Chondrocyte (in vitro differentiated cells): ENCODE measurements around the gene SDK2. TPM values are rescaled to one million over a fixed set of nuclear protein-coding genes. Genes with fewer than 3 reads are reported as not detected.

Experiments
- DNase-seq: peaks from one replicate; pipeline ENCODE4 v3.0.0; 2021; ENCODE audit warnings: mixed read lengths, low spot score
- H3K27ac Mint-ChIP-seq: one replicate; pipeline ENCODE4 v1.8.0; 2021; ENCODE audit warnings: mild to moderate bottlenecking, moderate library complexity, mixed read lengths; ENCODE audit not compliant: unreplicated experiment
- H3K27me3 Mint-ChIP-seq: 2 replicates; pipeline ENCODE4 v1.8.0; 2021; ENCODE audit warnings: low read depth, mixed read lengths
- H3K36me3 Mint-ChIP-seq: 2 replicates; pipeline ENCODE4 v1.8.0; 2021; ENCODE audit warnings: low read depth, mixed read lengths
- H3K4me1 Mint-ChIP-seq: 2 replicates; pipeline ENCODE4 v1.8.0; 2021; ENCODE audit warnings: low read depth, mild to moderate bottlenecking, mixed read lengths
- H3K4me3 Mint-ChIP-seq: one replicate; pipeline ENCODE4 v1.8.0; 2021; ENCODE audit warnings: mild to moderate bottlenecking, moderate library complexity, mixed read lengths; ENCODE audit not compliant: unreplicated experiment
- H3K9me3 Mint-ChIP-seq: 2 replicates; pipeline ENCODE4 v1.8.0; 2021; ENCODE audit warnings: low read depth, mixed read lengths
- CTCF ChIP-seq: fragments of 200-600 bp; sonication (generic); IDR thresholded peaks from 2 replicates; pipeline ENCODE4 v1.5.0; 2021; ENCODE audit warnings: antibody characterized with exemption, mild to moderate bottlenecking, moderate library complexity
- total RNA-seq: library from RNA; stranded (reverse); gene quantifications from 3 replicates; pipeline ENCODE4 v1.2.1, GENCODE V29; 2021

Gene SDK2
- total RNA-seq, 1 donor from 2014 or later: 15.8 TPM

- H3K4me1 Mint-ChIP-seq: peaks cover 34% of the 10 kb centered on the region
- no peak overlapping the region for H3K4me3 Mint-ChIP-seq
- H3K36me3 Mint-ChIP-seq: peaks cover 2% of the 10 kb centered on the region
- H3K27ac Mint-ChIP-seq: no peak overlapping the region
- no peak for DNase-seq
- H3K9me3 Mint-ChIP-seq: no peaks in the 10 kb centered on the region
- no peak for TF ChIP-seq CTCF
- H3K27me3 Mint-ChIP-seq: no peaks in the 10 kb centered on the region
These were observed 358.1 kb downstream of the SDK2 start for GRCh38 chr17:73285916-73286862.

- no peak for DNase-seq
- Mint-ChIP-seq H3K27me3 (no peaks in the 10 kb centered on the region), H3K4me3 (no peak overlapping the region), H3K27ac (no peak overlapping the region), H3K36me3 (peaks cover 2% of the 10 kb centered on the region), H3K9me3 (no peaks in the 10 kb centered on the region), H3K4me1 (peaks cover 29% of the 10 kb centered on the region)
- no peak for TF ChIP-seq CTCF
These were observed 358.7 kb downstream of the SDK2 start for GRCh38 chr17:73285603-73285908.

- Mint-ChIP-seq H3K27me3 (no peaks in the 10 kb centered on the region), H3K36me3 (peaks cover 2% of the 10 kb centered on the region), H3K27ac (no peak overlapping the region), H3K4me1 (peaks cover 24% of the 10 kb centered on the region), H3K4me3 (no peak overlapping the region), H3K9me3 (no peaks in the 10 kb centered on the region)
- DNase-seq: no peak
- TF ChIP-seq CTCF: no peak
These were observed 359.2 kb downstream of the SDK2 start for GRCh38 chr17:73284906-73285602.
